ENCODE data around the gene MBTPS2.

The MBTPS2 gene

DNA sequence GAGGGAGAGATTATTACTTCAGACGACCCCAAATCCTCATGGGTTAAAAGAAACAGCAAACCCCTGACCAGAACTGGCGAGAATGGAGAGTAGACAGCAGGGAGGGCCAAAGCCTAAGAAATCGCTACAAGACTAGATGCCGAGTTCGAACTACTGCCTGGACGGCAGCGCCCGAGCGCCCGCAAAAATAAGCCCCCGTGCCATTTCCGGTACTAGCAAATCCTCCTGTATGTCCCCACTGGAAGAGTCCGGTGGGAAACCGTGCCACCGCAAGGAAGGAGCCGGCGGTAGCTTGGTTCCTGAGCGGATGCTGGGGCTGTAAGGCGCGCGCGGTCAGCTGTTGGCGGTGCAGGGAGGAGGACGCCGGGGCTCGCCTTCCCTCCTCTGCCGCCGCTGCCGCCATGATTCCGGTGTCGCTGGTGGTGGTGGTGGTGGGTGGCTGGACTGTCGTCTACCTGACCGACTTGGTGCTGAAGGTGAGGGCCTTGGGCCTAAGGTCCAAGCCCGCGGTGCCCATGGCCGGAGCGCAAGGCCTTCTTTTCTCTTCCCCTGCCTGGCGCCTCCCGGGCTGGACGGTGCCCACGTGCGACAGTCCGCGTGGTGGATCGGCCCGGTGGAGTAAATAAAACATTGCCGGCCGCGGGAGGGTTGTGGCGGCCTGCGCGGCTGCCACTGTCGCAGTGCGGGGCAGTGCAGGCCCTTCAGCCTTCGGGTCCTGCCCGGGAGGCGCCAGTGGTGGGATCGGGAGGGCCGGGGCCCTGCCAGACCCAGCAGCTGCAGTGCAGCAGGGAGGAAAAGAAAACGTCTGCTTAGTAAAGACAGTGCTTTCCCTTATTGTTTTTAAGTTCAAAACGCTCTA is at the start of gene MBTPS2:
Gene MBTPS2 (plus strand): TSS at position 284 of the 859 bp plus-strand sequence. CDS start 118 bp downstream, at position 402.
- peak within 1 kb of the TSS; percentile 61 to 86 for H3K4me3 ChIP-seq (ENCODE audit: low read length in 2 of 2)
- H3K27me3 ChIP-seq (ENCODE audit: control insufficient read depth in 1 of 2, insufficient read depth in 2 of 2, low read length in 2 of 2): no peaks in the 10 kb centered on the region
- H3K36me3 ChIP-seq (ENCODE audit: control insufficient read depth in 2 of 2, insufficient read depth in 2 of 2, low read length in 2 of 2): no peaks in the 10 kb centered on the region
- peak within 1 kb of the TSS; percentile 58 for H3K27ac ChIP-seq (ENCODE audit: low read length)
- peaks cover 5% of the 10 kb centered on the region for H3K4me1 ChIP-seq (ENCODE audit: control insufficient read depth, insufficient read depth, low read length)
- no peaks in the 10 kb centered on the region for H3K9me3 ChIP-seq (ENCODE audit: control insufficient read depth in 2 of 2, low read length in 2 of 2)
- H3K9ac ChIP-seq (ENCODE audit: low read length in 2 of 2): peak within 1 kb of the TSS; percentile 76 to 78

DNA sequence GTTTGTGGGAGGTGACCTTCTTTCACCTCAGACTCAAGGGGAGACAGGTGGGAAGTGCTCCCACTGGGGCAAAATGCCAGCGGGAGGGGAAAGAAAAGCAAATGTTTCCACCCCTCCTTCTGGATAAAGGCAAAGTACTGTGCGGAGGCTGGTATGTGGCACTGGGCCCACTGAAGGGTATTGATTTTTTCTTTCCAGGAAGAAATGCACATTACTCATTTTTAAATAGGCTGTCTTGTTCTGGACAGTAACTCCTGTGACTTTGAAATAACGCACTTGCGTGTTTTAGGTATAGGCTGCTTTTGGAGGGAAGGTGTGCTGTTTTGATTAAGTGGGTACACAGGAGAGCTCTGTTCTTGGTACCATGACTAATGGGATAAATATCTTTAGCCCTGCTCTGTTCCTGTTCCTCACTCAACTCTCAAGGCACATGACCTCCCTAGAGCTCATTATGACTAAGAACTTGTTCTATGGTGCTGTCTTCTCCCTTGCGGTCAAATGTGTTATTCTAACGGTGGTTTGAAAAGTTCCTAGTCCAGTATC is 40.7 kb upstream of the MBTPS2 start:
- H3K4me3 ChIP-seq (ENCODE audit: low read length in 2 of 2): no peak overlapping the region
- H3K27ac ChIP-seq (ENCODE audit: low read length): peak overlapping the region; percentile 25
- no peaks in the 10 kb centered on the region for H3K36me3 ChIP-seq (ENCODE audit: control insufficient read depth in 2 of 2, insufficient read depth in 2 of 2, low read length in 2 of 2)
- H3K9me3 ChIP-seq (ENCODE audit: control insufficient read depth in 2 of 2, low read length in 2 of 2): no peaks in the 10 kb centered on the region
- H3K27me3 ChIP-seq (ENCODE audit: control insufficient read depth in 1 of 2, insufficient read depth in 2 of 2, low read length in 2 of 2): peaks cover 0 to 5% of the 10 kb centered on the region in 2 donors
- H3K4me1 ChIP-seq (ENCODE audit: control insufficient read depth, insufficient read depth, low read length): peaks cover 18% of the 10 kb centered on the region
- H3K9ac ChIP-seq (ENCODE audit: low read length in 2 of 2): no peak overlapping the region

DNA sequence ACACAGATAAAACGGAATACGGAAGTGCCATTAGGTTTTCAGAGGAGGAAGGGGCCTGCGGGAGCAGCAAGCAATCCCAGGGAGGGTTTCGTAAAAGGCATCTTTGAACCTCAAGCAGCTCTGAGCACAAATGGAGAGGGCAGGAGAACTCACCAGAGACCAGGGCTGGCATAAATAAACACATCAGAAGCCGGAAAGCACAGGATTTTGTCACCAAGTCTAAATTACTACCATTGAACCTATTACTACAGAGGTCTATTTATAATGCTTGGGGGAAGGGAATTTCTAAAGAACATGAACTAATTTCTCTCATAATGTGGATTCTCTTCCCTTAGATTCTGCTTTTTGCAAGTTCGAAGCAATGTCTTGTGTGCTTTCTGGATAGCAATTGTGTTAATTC is 39.6 kb upstream of the MBTPS2 start:
- Histone ChIP-seq H3K27me3 (ENCODE audit: control insufficient read depth in 1 of 2, insufficient read depth in 2 of 2, low read length in 2 of 2) (peaks cover 0 to 5% of the 10 kb centered on the region in 2 donors), H3K27ac (ENCODE audit: low read length) (peak overlapping the region; percentile 37), H3K9me3 (ENCODE audit: control insufficient read depth in 2 of 2, low read length in 2 of 2) (no peaks in the 10 kb centered on the region), H3K36me3 (ENCODE audit: control insufficient read depth in 2 of 2, insufficient read depth in 2 of 2, low read length in 2 of 2) (no peaks in the 10 kb centered on the region), H3K9ac (ENCODE audit: low read length in 2 of 2) (no peak overlapping the region), H3K4me3 (ENCODE audit: low read length in 2 of 2) (no peak overlapping the region), H3K4me1 (ENCODE audit: control insufficient read depth, insufficient read depth, low read length) (peaks cover 18% of the 10 kb centered on the region)

DNA sequence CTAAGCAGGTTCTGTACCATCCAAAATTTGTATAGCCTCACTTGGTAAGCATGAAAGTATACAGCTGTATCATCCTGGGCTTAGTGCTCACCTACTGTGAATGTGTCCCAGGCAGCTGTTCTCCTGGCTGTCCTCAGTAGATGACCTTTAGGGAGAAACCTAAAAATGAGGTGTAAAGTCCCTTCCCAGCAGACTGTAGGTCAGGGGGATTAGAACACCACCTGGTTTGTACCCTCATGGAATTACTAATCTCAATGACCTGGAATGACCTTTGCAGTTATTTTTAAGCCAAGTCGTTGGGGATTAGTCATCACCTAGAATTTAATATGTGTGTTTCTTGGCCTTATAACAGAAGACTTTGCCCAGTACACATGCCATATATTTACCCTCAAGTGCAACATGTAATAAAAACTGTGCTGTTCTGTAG is 39.1 kb upstream of the MBTPS2 start:
- Histone ChIP-seq H3K27ac (ENCODE audit: low read length) (peak overlapping the region; percentile 37), H3K9ac (ENCODE audit: low read length in 2 of 2) (no peak overlapping the region), H3K9me3 (ENCODE audit: control insufficient read depth in 2 of 2, low read length in 2 of 2) (no peaks in the 10 kb centered on the region), H3K4me1 (ENCODE audit: control insufficient read depth, insufficient read depth, low read length) (peaks cover 18% of the 10 kb centered on the region), H3K4me3 (ENCODE audit: low read length in 2 of 2) (no peak overlapping the region), H3K27me3 (ENCODE audit: control insufficient read depth in 1 of 2, insufficient read depth in 2 of 2, low read length in 2 of 2) (peaks cover 0 to 5% of the 10 kb centered on the region in 2 donors), H3K36me3 (ENCODE audit: control insufficient read depth in 2 of 2, insufficient read depth in 2 of 2, low read length in 2 of 2) (no peaks in the 10 kb centered on the region)

DNA sequence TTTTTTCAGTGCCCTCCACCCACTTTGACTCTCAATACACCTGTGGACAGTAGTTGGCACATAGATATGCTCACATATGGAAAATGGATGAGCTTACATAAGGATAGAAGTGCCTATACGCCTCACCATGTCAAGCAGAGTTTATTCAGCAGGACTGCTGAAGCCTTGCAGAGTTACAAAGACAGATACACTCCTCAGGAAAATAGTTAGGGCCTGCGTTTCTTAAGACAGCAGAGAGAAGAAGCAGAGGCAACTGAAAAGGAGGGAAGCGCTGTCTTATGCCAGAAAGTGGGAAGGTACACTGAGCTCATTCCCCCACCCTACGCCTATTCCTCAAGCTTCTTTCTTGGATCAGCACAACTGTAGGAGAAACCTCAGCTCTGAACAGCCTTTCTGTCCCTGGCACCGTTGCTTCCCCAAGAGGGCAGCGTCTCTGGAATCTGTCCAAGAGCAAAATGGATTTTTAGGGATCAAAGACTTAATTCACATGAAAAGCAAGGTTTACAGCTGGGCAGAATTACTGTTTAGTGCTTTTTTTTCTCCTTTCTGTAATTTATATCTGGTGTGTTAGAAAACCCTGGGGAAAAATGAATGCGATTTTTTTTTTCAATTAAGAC is 37.3 kb upstream of the MBTPS2 start:
- H3K27ac ChIP-seq (ENCODE audit: low read length): peak overlapping the region; percentile 1

DNA sequence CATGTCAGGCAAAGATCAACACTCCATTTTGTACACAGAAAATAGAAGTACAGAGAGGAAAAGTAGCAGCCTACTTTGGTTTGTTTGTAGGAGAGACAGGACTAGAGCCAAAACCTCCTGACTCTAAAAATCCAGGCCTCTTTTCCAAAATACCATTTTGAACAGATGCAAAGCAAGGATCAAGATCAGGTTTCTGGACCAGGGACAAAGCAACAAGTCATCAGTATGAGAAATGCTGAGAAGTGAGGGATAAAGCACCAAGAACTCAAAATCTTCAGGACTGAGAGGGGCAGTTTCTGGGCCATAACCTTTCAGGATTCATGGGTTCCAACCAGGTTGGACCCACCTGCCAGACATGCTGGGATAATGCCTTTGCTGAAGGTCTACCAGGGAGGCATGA is 36.6 kb upstream of the MBTPS2 start:
- Histone ChIP-seq H3K9me3 (ENCODE audit: control insufficient read depth in 2 of 2, low read length in 2 of 2) (no peaks in the 10 kb centered on the region), H3K27ac (ENCODE audit: low read length) (peak overlapping the region; percentile 1), H3K27me3 (ENCODE audit: control insufficient read depth in 1 of 2, insufficient read depth in 2 of 2, low read length in 2 of 2) (peaks cover 0 to 5% of the 10 kb centered on the region in 2 donors), H3K4me1 (ENCODE audit: control insufficient read depth, insufficient read depth, low read length) (peaks cover 18% of the 10 kb centered on the region), H3K36me3 (ENCODE audit: control insufficient read depth in 2 of 2, insufficient read depth in 2 of 2, low read length in 2 of 2) (no peaks in the 10 kb centered on the region), H3K4me3 (ENCODE audit: low read length in 2 of 2) (no peak overlapping the region), H3K9ac (ENCODE audit: low read length in 2 of 2) (no peak overlapping the region)

More for the DNA sequence above, 37.3 kb upstream of the MBTPS2 start:
- H3K27me3 ChIP-seq (ENCODE audit: control insufficient read depth in 1 of 2, insufficient read depth in 2 of 2, low read length in 2 of 2): peaks cover 0 to 5% of the 10 kb centered on the region in 2 donors
- no peak overlapping the region for H3K4me3 ChIP-seq (ENCODE audit: low read length in 2 of 2)
- H3K9ac ChIP-seq (ENCODE audit: low read length in 2 of 2): peak overlapping the region in 1 of 2 donors; percentile 38
- H3K9me3 ChIP-seq (ENCODE audit: control insufficient read depth in 2 of 2, low read length in 2 of 2): no peaks in the 10 kb centered on the region
- no peaks in the 10 kb centered on the region for H3K36me3 ChIP-seq (ENCODE audit: control insufficient read depth in 2 of 2, insufficient read depth in 2 of 2, low read length in 2 of 2)
- H3K4me1 ChIP-seq (ENCODE audit: control insufficient read depth, insufficient read depth, low read length): peaks cover 18% of the 10 kb centered on the region

DNA sequence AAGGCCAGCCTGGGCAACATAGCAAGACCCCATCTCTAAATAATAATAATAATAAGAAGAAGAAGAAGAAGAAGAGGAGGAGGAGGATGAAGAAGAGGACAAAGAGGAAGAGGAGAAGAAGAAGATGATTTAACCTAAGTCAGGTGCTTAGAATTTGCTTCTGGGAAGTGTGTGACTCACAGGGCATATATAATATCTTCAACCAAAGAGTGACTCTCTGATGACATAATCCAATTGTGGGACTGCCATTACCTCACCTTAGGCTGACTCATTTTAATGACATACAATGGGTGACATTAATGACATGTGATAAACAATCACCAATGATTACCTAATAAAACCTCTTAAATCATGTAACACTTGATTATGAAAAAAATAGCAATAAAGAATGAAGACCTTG is 32.7 kb upstream of the MBTPS2 start:
- Histone ChIP-seq H3K27ac (ENCODE audit: low read length) (no peak overlapping the region), H3K36me3 (ENCODE audit: control insufficient read depth in 2 of 2, insufficient read depth in 2 of 2, low read length in 2 of 2) (no peaks in the 10 kb centered on the region), H3K9ac (ENCODE audit: low read length in 2 of 2) (no peak overlapping the region), H3K4me3 (ENCODE audit: low read length in 2 of 2) (no peak overlapping the region), H3K9me3 (ENCODE audit: control insufficient read depth in 2 of 2, low read length in 2 of 2) (no peaks in the 10 kb centered on the region), H3K27me3 (ENCODE audit: control insufficient read depth in 1 of 2, insufficient read depth in 2 of 2, low read length in 2 of 2) (peaks cover 0 to 2% of the 10 kb centered on the region in 2 donors), H3K4me1 (ENCODE audit: control insufficient read depth, insufficient read depth, low read length) (peaks cover 6% of the 10 kb centered on the region)

DNA sequence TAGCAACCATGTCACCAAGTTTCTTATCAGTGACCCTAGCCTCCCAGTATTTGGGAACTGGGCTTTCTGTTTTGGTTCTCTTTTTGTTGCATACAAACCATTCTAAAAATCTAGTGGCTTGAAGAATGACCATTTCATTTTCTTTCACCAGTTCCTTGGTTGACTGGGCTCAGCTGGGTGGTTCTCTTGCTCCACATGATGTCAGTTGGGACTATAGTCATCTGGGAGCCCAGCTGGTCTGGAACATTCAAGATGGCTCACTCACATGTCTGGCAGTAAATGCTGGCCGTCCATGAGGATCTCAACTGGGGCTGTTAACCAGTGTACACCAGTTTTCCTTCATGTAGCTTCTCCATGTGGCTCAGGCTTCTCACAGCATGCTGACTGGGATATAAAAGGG is 27.6 kb upstream of the MBTPS2 start:
- Histone ChIP-seq H3K27me3 (ENCODE audit: control insufficient read depth in 1 of 2, insufficient read depth in 2 of 2, low read length in 2 of 2) (no peaks in the 10 kb centered on the region), H3K4me3 (ENCODE audit: low read length in 2 of 2) (no peak overlapping the region), H3K9me3 (ENCODE audit: control insufficient read depth in 2 of 2, low read length in 2 of 2) (peaks cover 0 to 5% of the 10 kb centered on the region in 2 donors), H3K4me1 (ENCODE audit: control insufficient read depth, insufficient read depth, low read length) (no peaks in the 10 kb centered on the region), H3K9ac (ENCODE audit: low read length in 2 of 2) (no peak overlapping the region), H3K27ac (ENCODE audit: low read length) (no peak overlapping the region), H3K36me3 (ENCODE audit: control insufficient read depth in 2 of 2, insufficient read depth in 2 of 2, low read length in 2 of 2) (no peaks in the 10 kb centered on the region)

DNA sequence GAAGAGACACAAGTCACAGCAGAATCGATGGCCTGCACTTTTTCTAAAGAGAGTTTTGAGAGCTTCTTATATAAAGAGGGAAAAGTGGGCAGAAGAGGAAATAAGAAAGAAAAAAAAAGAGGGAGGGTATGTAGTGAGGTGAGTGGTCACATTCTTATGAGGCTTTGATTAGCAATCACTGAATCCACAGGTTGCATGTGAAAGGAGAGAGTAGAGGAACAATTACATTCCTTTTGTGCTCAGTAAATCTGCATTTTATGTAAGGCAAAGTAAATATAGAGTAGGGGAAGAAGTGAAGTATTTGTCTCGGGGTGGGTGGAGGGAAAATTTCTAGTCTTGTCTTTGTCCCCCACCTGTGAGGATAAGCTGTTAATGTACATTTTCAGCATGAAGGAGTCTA is 26.8 kb upstream of the MBTPS2 start:
- Histone ChIP-seq H3K9me3 (ENCODE audit: control insufficient read depth in 2 of 2, low read length in 2 of 2) (peaks cover 0 to 5% of the 10 kb centered on the region in 2 donors), H3K36me3 (ENCODE audit: control insufficient read depth in 2 of 2, insufficient read depth in 2 of 2, low read length in 2 of 2) (no peaks in the 10 kb centered on the region), H3K4me1 (ENCODE audit: control insufficient read depth, insufficient read depth, low read length) (no peaks in the 10 kb centered on the region), H3K27ac (ENCODE audit: low read length) (no peak overlapping the region), H3K27me3 (ENCODE audit: control insufficient read depth in 1 of 2, insufficient read depth in 2 of 2, low read length in 2 of 2) (no peaks in the 10 kb centered on the region), H3K4me3 (ENCODE audit: low read length in 2 of 2) (no peak overlapping the region), H3K9ac (ENCODE audit: low read length in 2 of 2) (no peak overlapping the region)

DNA sequence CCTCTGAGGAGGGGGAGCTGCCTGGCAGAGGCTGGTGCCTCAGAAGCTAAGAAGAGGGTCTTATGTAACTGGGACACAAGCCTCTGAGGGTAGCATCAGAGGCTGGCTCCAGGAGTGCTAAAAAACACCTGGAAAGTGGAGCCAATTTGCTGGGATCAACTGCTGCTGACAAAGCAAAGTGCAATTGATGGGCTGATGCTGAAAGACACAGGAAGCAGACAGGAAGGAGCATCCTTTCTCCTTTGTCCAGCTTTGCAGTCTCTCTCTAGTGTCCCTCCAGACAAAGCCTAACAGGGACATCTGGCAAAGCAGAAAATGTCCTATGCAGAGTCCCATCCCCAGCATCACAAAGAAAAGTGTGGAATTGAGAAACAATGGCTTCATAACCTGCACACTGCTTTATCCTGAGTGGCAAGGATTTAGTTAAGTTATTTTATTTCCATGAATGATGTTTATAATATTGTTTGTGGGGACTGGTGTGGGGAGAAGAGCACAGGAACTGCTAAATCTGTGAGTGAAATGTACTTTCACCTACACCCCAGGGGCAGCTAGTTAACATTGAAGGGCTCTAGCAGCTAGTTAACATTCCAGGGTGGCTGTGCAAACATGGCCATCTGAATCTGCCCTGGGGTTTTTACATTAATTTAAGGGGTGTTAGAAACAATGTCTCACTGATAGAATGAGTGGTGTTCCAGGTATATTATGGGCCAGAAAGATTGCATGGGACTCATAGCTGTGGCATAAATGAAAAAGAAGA is 25.6 kb upstream of the MBTPS2 start:
- H3K36me3 ChIP-seq (ENCODE audit: control insufficient read depth in 2 of 2, insufficient read depth in 2 of 2, low read length in 2 of 2): no peaks in the 10 kb centered on the region
- H3K27ac ChIP-seq (ENCODE audit: low read length): no peak overlapping the region
- H3K9ac ChIP-seq (ENCODE audit: low read length in 2 of 2): no peak overlapping the region
- H3K27me3 ChIP-seq (ENCODE audit: control insufficient read depth in 1 of 2, insufficient read depth in 2 of 2, low read length in 2 of 2): no peaks in the 10 kb centered on the region
- no peaks in the 10 kb centered on the region for H3K4me1 ChIP-seq (ENCODE audit: control insufficient read depth, insufficient read depth, low read length)
- no peak overlapping the region for H3K4me3 ChIP-seq (ENCODE audit: low read length in 2 of 2)
- H3K9me3 ChIP-seq (ENCODE audit: control insufficient read depth in 2 of 2, low read length in 2 of 2): peaks cover 0 to 5% of the 10 kb centered on the region in 2 donors
